ENCODE results near the gene LRBA. TPM values are rescaled to one million over a fixed set of nuclear protein-coding genes. Genes with fewer than 3 reads are reported as not detected.
"Not testable (repeated sequence)": the region's sequence is repeated elsewhere in the genome, so short reads cannot be mapped to it uniquely, and the experiment has no call there.

The LRBA gene
- total RNA-seq, 4 donors from 2014 or later, result 8.5 to 18.0 (median 11.9) TPM

- no peaks in the 10 kb centered on the region for H3K36me3 ChIP-seq
- TF ChIP-seq POLR2A (IDR thresholded peaks at IDR 0.05) (no peak), CTCF (IDR thresholded peaks at IDR 0.05 in 4 of 5, conservative IDR thresholded peaks at IDR 0.05 in 1 of 5) (no peak)
- H3K4me1 ChIP-seq, result no peaks in the 10 kb centered on the region
- intact Hi-C loops (cut with DNase I; ENCODE audit: low total_unique reads), result no loop called here
- H3K27me3 ChIP-seq, result no peaks in the 10 kb centered on the region
- no peak for ATAC-seq
- DNase-seq, result no peak
- in situ Hi-C loops (cut with MboI; ENCODE audit: low sequenced_read_pairs in 4 of 4), result no loop called here
- no peak overlapping the region for H3K4me3 ChIP-seq
- H3K9me3 ChIP-seq, result no peaks in the 10 kb centered on the region
- no peak overlapping the region for H3K27ac ChIP-seq
Observed at GRCh38 chr4:150750824-150751223, 264.3 kb downstream of the LRBA start.

GRCh38 chr4:150746156-150746555 lies 268.9 kb downstream of the LRBA start:
- in situ Hi-C loops (cut with MboI; ENCODE audit: low sequenced_read_pairs in 4 of 4), result no loop called here
- H3K4me3 ChIP-seq, result no peak overlapping the region
- no peak for TF ChIP-seq POLR2A (IDR thresholded peaks at IDR 0.05)
- no peak for TF ChIP-seq CTCF (IDR thresholded peaks at IDR 0.05 in 4 of 5, conservative IDR thresholded peaks at IDR 0.05 in 1 of 5)
- intact Hi-C loops (cut with DNase I; ENCODE audit: low total_unique reads), result no loop called here
- no peak overlapping the region for H3K27ac ChIP-seq
- no peak for ATAC-seq
- no peaks in the 10 kb centered on the region for H3K27me3 ChIP-seq
- H3K9me3 ChIP-seq, result no peaks in the 10 kb centered on the region
- no peak for DNase-seq
- no peaks in the 10 kb centered on the region for H3K36me3 ChIP-seq
- H3K4me1 ChIP-seq, result no peaks in the 10 kb centered on the region

GRCh38 chr4:150744570-150744969 lies 270.5 kb downstream of the LRBA start:
- Histone ChIP-seq H3K9me3 (no peaks in the 10 kb centered on the region), H3K4me1 (no peaks in the 10 kb centered on the region), H3K36me3 (no peaks in the 10 kb centered on the region), H3K27me3 (no peaks in the 10 kb centered on the region), H3K4me3 (no peak overlapping the region), H3K27ac (no peak overlapping the region)
- intact Hi-C loops (cut with DNase I; ENCODE audit: low total_unique reads) (no loop called here), in situ Hi-C loops (cut with MboI; ENCODE audit: low sequenced_read_pairs in 4 of 4) (no loop called here)
- ATAC-seq, result no peak
- no peak for TF ChIP-seq POLR2A (IDR thresholded peaks at IDR 0.05)
- TF ChIP-seq CTCF (IDR thresholded peaks at IDR 0.05 in 4 of 5, conservative IDR thresholded peaks at IDR 0.05 in 1 of 5), result no peak
- no peak for DNase-seq

GRCh38 chr4:150743564-150744342 lies 271.3 kb downstream of the LRBA start:
- Histone ChIP-seq H3K4me1 (no peaks in the 10 kb centered on the region), H3K9me3 (no peaks in the 10 kb centered on the region), H3K4me3 (no peak overlapping the region), H3K27ac (no peak overlapping the region), H3K36me3 (no peaks in the 10 kb centered on the region), H3K27me3 (no peaks in the 10 kb centered on the region)
- TF ChIP-seq CTCF (IDR thresholded peaks at IDR 0.05 in 4 of 5, conservative IDR thresholded peaks at IDR 0.05 in 1 of 5) (no peak), POLR2A (IDR thresholded peaks at IDR 0.05) (no peak)
- in situ Hi-C loops (cut with MboI; ENCODE audit: low sequenced_read_pairs in 4 of 4) (no loop called here), intact Hi-C loops (cut with DNase I; ENCODE audit: low total_unique reads) (no loop called here)
- DNase-seq (no peak), ATAC-seq (no peak)

- ATAC-seq; intact Hi-C loops (cut with DNase I; ENCODE audit: low total_unique reads); in situ Hi-C loops (cut with MboI; ENCODE audit: low sequenced_read_pairs in 4 of 4); DNase-seq; H3K4me3 ChIP-seq; H3K9me3 ChIP-seq; H3K36me3 ChIP-seq; H3K27ac ChIP-seq; H3K27me3 ChIP-seq; H3K4me1 ChIP-seq: not testable (repeated sequence)
Observed at GRCh38 chr4:150742930-150743329, 272.2 kb downstream of the LRBA start.

All from gastrocnemius medialis (tissue), 4 donors.